Subcutaneous preadipocyte (primary cell): ENCODE data around the gene WDR11. TPM values are rescaled to one million over a fixed set of nuclear protein-coding genes. Genes with fewer than 3 reads are reported as not detected.

Source experiments
- total RNA-seq: library from RNA; depleted of rRNA; stranded (reverse); fragments of >200 nt; gene quantifications from 2 replicates; pipeline ENCODE4 v1.2.3, GENCODE V29; 2012

The WDR11 gene, protein sequence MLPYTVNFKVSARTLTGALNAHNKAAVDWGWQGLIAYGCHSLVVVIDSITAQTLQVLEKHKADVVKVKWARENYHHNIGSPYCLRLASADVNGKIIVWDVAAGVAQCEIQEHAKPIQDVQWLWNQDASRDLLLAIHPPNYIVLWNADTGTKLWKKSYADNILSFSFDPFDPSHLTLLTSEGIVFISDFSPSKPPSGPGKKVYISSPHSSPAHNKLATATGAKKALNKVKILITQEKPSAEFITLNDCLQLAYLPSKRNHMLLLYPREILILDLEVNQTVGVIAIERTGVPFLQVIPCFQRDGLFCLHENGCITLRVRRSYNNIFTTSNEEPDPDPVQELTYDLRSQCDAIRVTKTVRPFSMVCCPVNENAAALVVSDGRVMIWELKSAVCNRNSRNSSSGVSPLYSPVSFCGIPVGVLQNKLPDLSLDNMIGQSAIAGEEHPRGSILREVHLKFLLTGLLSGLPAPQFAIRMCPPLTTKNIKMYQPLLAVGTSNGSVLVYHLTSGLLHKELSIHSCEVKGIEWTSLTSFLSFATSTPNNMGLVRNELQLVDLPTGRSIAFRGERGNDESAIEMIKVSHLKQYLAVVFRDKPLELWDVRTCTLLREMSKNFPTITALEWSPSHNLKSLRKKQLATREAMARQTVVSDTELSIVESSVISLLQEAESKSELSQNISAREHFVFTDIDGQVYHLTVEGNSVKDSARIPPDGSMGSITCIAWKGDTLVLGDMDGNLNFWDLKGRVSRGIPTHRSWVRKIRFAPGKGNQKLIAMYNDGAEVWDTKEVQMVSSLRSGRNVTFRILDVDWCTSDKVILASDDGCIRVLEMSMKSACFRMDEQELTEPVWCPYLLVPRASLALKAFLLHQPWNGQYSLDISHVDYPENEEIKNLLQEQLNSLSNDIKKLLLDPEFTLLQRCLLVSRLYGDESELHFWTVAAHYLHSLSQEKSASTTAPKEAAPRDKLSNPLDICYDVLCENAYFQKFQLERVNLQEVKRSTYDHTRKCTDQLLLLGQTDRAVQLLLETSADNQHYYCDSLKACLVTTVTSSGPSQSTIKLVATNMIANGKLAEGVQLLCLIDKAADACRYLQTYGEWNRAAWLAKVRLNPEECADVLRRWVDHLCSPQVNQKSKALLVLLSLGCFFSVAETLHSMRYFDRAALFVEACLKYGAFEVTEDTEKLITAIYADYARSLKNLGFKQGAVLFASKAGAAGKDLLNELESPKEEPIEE
- 55.9 and 69.2 TPM in 2 replicates for total RNA-seq

DNA sequence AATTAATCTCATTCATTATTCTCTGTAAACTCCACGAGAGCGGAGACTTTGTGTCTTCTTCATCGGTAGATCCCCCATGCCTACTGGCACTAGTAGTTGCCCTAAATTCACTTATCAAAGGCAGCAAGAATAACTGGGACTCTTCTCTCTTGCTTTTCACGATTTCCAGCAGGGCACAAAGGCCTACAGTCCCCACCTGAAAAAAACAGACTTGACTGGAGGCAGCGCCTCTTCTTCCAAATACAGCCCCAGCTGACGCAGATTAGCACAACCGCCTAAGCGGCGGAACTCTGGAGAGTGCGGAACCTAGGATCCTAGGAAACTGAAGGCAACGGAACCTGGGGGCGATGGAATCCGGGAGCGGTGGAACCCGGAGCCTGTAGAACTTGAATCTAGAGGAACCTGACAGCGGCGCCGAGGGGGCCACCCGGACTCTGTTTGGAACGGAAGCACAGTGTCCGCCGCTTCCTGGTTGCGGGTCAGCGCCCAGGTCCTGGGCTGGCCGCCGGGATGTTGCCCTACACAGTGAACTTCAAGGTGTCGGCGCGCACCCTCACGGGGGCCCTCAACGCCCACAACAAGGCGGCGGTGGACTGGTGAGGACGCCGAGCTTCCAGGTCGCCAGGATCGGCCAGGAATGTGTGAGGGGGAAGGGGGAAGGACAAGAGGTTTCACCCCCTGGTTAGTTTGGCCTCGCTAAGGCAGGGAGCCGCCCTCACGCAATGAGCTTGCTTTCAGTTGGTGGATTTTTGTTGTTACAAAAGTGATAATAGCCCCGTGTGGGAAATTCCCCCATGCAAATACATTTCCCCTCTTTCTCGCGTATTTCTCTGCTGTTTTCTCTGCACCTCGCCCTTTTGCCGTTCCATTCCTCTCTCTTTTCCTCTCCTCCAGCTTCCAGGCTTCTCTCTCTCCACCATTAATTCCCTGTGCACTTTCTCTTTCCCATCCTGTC lies at the start of gene WDR11:
Gene WDR11, plus strand, starts transcription at position 452 of the 955 bp plus-strand sequence. Its CDS starts 59 bp downstream, at position 511.

